HepG2 (cell line): ENCODE measurements around the gene POMP. TPM values are rescaled to one million over a fixed set of nuclear protein-coding genes. Genes with fewer than 3 reads are reported as not detected.

Experiments used
- ATAC-seq: fragments of 200-7000 bp; cut with Tn5 transposase; 3 replicates; pipeline ENCODE4 v1.9.1; 2020; ENCODE audit warnings: mild to moderate bottlenecking, moderate library complexity
- BruUV-seq: library from RNA; stranded (reverse); fragments of 400-500 nt; replicated peaks from 2 replicates; lab custom pipeline; 2021; lab: Mats Ljungman, UMichigan
- CTCF ChIA-PET: fragments of 300-600 bp; formaldehyde crosslinking; extraction: SDS; loops from one replicate; lab custom pipeline; 2021; ENCODE audit warnings: low total read pairs, inconsistent platforms, low intra/inter-chr PET ratio; lab: Yijun Ruan, JAX
- POLR2A ChIA-PET: fragments of 350-600 bp; sonication (Branson Sonifier 250); formaldehyde crosslinking; loops from one replicate; lab custom pipeline; 2020; ENCODE audit warnings: antibody characterized with exemption, inconsistent platforms; lab: Yijun Ruan, JAX
- DNase-seq: peaks from one replicate; pipeline ENCODE4 v3.0.0-alpha.2; 2015; ENCODE audit warnings: low spot score
- FAIRE-seq: peaks from 3 replicates; lab custom pipeline; 2011; peaks lifted over from hg19 to GRCh38; lab: Jason Lieb, UNC
- H2AFZ ChIP-seq: one replicate; pipeline ENCODE4 v1.6.1; 2011; ENCODE audit warnings: low read length, inconsistent platforms
- H3K27ac ChIP-seq: fragments of 300-600 bp; 3 replicates; pipeline ENCODE4 v1.8.0; 2011; ENCODE audit warnings: mixed run types, mild to moderate bottlenecking, mixed read lengths, low read length, inconsistent platforms; ENCODE audit not compliant: insufficient read depth; ENCODE audit errors: extremely low read length
- H3K27me3 ChIP-seq, 2 experiments: fragments of 200-600 bp in 1 of 2; 2 replicates in 1 of 2; 3 replicates in 1 of 2; pipeline versions ENCODE4 v1.6.0 to v1.8.0; 2011; ENCODE audit warnings: low read length in 2 of 2, mild to moderate bottlenecking in 2 of 2, moderate library complexity in 2 of 2, inconsistent platforms in 1 of 2; ENCODE audit not compliant: insufficient read depth in 2 of 2, control insufficient read depth in 1 of 2
- H3K36me3 ChIP-seq, 2 experiments: fragments of 200-600 bp in 1 of 2; replicated peaks in 1 of 2; 2 replicates in 1 of 2; 3 replicates in 1 of 2; pipeline versions ENCODE4 v1.5.1 to v1.8.0; 2011; ENCODE audit warnings: low read length in 2 of 2, inconsistent platforms in 1 of 2; ENCODE audit not compliant: insufficient read depth in 2 of 2, control insufficient read depth in 1 of 2
- H3K4me1 ChIP-seq: 2 replicates; pipeline ENCODE4 v1.5.1; 2012; ENCODE audit warnings: low read length, inconsistent platforms; ENCODE audit not compliant: insufficient read depth
- H3K4me2 ChIP-seq: 2 replicates; pipeline ENCODE4 v1.6.0; 2011; ENCODE audit warnings: low read depth, low read length, inconsistent platforms
- H3K4me3 ChIP-seq, 3 experiments: fragments of 200-600 bp in 1 of 3; sonication (generic), shearing (Covaris generic) in 1 of 3; replicated peaks in 1 of 3; 2 replicates each; pipeline ENCODE4 v1.5.1; 2011 to 2016; ENCODE audit warnings: low read length in 3 of 3, inconsistent platforms in 2 of 3, low read depth in 2 of 3, mild to moderate bottlenecking in 2 of 3, control low read depth in 1 of 3, mixed read lengths in 1 of 3; ENCODE audit not compliant: insufficient read depth in 1 of 3
- H3K79me2 ChIP-seq: one replicate; pipeline ENCODE4 v1.6.1; 2011; ENCODE audit warnings: low read length, inconsistent platforms; ENCODE audit not compliant: insufficient read depth
- H3K9ac ChIP-seq: 2 replicates; pipeline ENCODE4 v1.6.0; 2011; ENCODE audit warnings: mild to moderate bottlenecking, low read depth, low read length, inconsistent platforms; ENCODE audit not compliant: insufficient read depth
- H3K9me3 ChIP-seq: 2 replicates; pipeline ENCODE4 v1.5.1; 2012; ENCODE audit warnings: mild to moderate bottlenecking, low read length
- H4K20me1 ChIP-seq: 2 replicates; pipeline ENCODE4 v1.6.0; 2011; ENCODE audit warnings: inconsistent platforms, mild to moderate bottlenecking, low read length, moderate library complexity; ENCODE audit not compliant: insufficient read depth
- AKNA ChIP-seq: sonication (generic); formaldehyde crosslinking; IDR thresholded peaks from 2 replicates; pipeline ENCODE4 v1.4.0; 2020; ENCODE audit warnings: missing genetic modification reagents, borderline replicate concordance
- ARNT2 ChIP-seq: sonication (generic); formaldehyde crosslinking; IDR thresholded peaks from 2 replicates; pipeline ENCODE4 v1.8.0; 2022; ENCODE audit warnings: mild to moderate bottlenecking, low read depth, missing genetic modification reagents, moderate library complexity
- ESRRA ChIP-seq: sonication (generic); formaldehyde crosslinking; IDR thresholded peaks from 2 replicates; pipeline ENCODE4 v1.5.1; 2020; ENCODE audit warnings: mild to moderate bottlenecking, low read depth, missing genetic modification reagents
- FOXA1 ChIP-seq, 2 experiments: fragments of 450-650 bp in 1 of 2; sonication (generic) in 1 of 2; formaldehyde crosslinking in 1 of 2; IDR thresholded peaks; 2 replicates each; pipeline versions ENCODE4 v1.4.0 to v1.6.1; 2016 to 2020; ENCODE audit warnings: missing genetic modification reagents in 1 of 2
- IRF2 ChIP-seq: IDR thresholded peaks from 2 replicates; pipeline ENCODE4 v1.6.1; 2018; ENCODE audit warnings: missing genetic modification reagents, missing compliant biosample characterization
- KLF12 ChIP-seq: sonication (generic); formaldehyde crosslinking; IDR thresholded peaks from 2 replicates; pipeline ENCODE4 v1.4.0; 2020; ENCODE audit warnings: missing genetic modification reagents, borderline replicate concordance
- MATR3 ChIP-seq: sonication (generic); formaldehyde crosslinking; IDR thresholded peaks from 2 replicates; pipeline ENCODE4 v1.4.0; 2020; ENCODE audit warnings: missing genetic modification reagents
- NCOA1 ChIP-seq: sonication (generic); formaldehyde crosslinking; IDR thresholded peaks from 2 replicates; pipeline ENCODE4 v1.9.0; 2021; ENCODE audit warnings: missing genetic modification reagents
- PHF21A ChIP-seq: sonication (generic); formaldehyde crosslinking; IDR thresholded peaks from 2 replicates; pipeline ENCODE4 v1.5.0; 2020; ENCODE audit warnings: mild to moderate bottlenecking, missing genetic modification reagents
- PITX1 ChIP-seq: sonication (generic); formaldehyde crosslinking; IDR thresholded peaks from 2 replicates; pipeline ENCODE4 v1.5.1; 2020; ENCODE audit warnings: mild to moderate bottlenecking, missing genetic modification reagents
- PPARG ChIP-seq: conservative IDR thresholded peaks from 2 replicates; pipeline ENCODE4 v1.6.1; 2016; ENCODE audit warnings: missing biosample characterization, missing genetic modification reagents
- ZNF225 ChIP-seq: sonication (generic); formaldehyde crosslinking; IDR thresholded peaks from 2 replicates; pipeline ENCODE4 v1.4.0; 2020; ENCODE audit warnings: mild to moderate bottlenecking, missing genetic modification reagents
- ZNF503 ChIP-seq: sonication (generic); formaldehyde crosslinking; IDR thresholded peaks from 2 replicates; pipeline ENCODE4 v1.4.0; 2020; ENCODE audit warnings: missing genetic modification reagents
- ZNF773 ChIP-seq: sonication (generic); formaldehyde crosslinking; IDR thresholded peaks from 2 replicates; pipeline ENCODE4 v1.4.0; 2020; ENCODE audit warnings: missing genetic modification reagents, borderline replicate concordance
- ZNF788 ChIP-seq: sonication (generic); formaldehyde crosslinking; IDR thresholded peaks from 2 replicates; pipeline ENCODE4 v1.5.0; 2020; ENCODE audit warnings: mild to moderate bottlenecking, missing genetic modification reagents, borderline replicate concordance
- WGBS: methylation state at CpG from one replicate; pipeline ENCODE4 v1.1.6; 2017; ENCODE audit warnings: low lambda C conversion rate; 5-methylcytosine and 5-hydroxymethylcytosine counted together
- in situ Hi-C: cut with HindIII; loops from 2 replicates; pipeline ENCODE4 v1.10.0; 2017; ENCODE audit warnings: low pct_unique_long_range_greater_than_20kb; ENCODE audit not compliant: extremely low pct_ligation_motif_present
- intact Hi-C: fragments of 100-400 bp; cut with micrococcal nuclease; formaldehyde crosslinking; loops from one replicate; pipeline ENCODE4 v1.10.0; 2022; ENCODE audit not compliant: unreplicated experiment
- polyA plus RNA-seq, 8 experiments: library from polyadenylated mRNA; depleted of rRNA in 3 of 8; stranded (reverse) in 7 of 8; unstranded in 1 of 8; fragments of >200 nt; fragmentation: Illumina TruSeq in 4 of 8; extraction: Trizol in 4 of 8; gene quantifications; 2 replicates each; pipeline versions ENCODE4 v1.2.1 to v1.2.3, GENCODE V29; 2011 to 2016; ENCODE audit warnings: low read depth in 4 of 8, missing spikeins in 1 of 8, mixed read lengths in 1 of 8; ENCODE audit not compliant: insufficient read depth in 1 of 8
- total RNA-seq, 5 experiments: library from RNA; depleted of rRNA; stranded (reverse); fragments of >200 nt; fragmentation: Illumina TruSeq; extraction: Trizol; gene quantifications; 2 replicates each; pipeline ENCODE4 v1.2.3, GENCODE V29; 2016; ENCODE audit warnings: low read depth in 1 of 5
- TF ChIP-seq, protein P1 (sequence below): sonication (generic); formaldehyde crosslinking; IDR thresholded peaks from 2 replicates; pipeline ENCODE4 v1.8.0; 2022; ENCODE audit warnings: mild to moderate bottlenecking, missing genetic modification reagents, moderate library complexity
- TF ChIP-seq, protein P2 (sequence below): IDR thresholded peaks from 2 replicates; pipeline ENCODE4 v1.6.1; 2016

Gene POMP
- total and polyA plus RNA-seq, 2 of the 13 experiments (the other 11 are each of a cell fraction or from before 2014, with no cell fraction given) = 30.6 to 118 TPM

DNA sequence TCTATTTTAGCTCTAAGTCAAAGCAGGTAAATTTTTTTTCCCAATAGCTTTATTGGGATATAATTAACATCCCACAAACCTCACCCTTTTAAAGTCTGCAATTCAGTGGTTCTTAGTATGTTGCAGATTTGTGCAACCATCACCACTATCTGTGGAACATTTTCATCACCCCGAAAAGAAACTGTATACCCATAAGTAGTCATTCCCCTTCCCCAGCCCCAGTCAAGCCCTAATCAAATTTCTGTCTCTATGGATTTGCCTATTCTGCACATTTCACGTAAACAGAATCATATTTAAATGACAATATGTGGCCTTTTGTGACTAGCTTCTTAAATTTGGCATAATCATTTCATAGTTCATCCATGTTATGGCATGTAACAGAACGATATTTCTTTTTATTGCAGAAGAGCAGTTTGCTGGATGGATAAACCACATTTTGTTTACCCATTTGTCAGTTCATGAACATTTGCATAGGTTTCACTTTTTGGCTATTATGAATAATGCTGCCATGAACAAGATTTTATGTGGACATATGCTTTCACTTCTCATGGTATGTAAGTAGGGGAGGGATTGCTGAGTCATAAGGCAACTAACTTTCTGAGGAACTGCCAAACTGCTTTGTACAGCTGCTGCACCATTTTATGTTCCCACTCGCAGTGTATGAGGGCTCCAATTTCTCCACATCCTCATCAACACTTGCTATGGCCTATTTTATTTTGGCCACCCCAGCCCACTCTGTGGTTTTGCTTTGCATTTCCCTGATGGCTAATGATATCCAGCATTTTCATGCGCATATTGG is 48.9 kb downstream of the POMP start:
- no peaks in the 10 kb centered on the region for H4K20me1 ChIP-seq
- H3K4me1 ChIP-seq = no peaks in the 10 kb centered on the region
- no peak for ATAC-seq
- H3K4me3 ChIP-seq = no peak overlapping the region
- ChIA-PET POLR2A (no interaction called here), CTCF (no interaction called here)
- intact Hi-C loops (no loop called here), in situ Hi-C loops (no loop called here)
- FAIRE-seq = no peak
- H3K4me2 ChIP-seq = no peak overlapping the region
- no peaks in the 10 kb centered on the region for H3K9me3 ChIP-seq
- H3K27me3 ChIP-seq = no peaks in the 10 kb centered on the region
- no peaks in the 10 kb centered on the region for H3K36me3 ChIP-seq
- no peaks in the 10 kb centered on the region for H3K79me2 ChIP-seq
- WGBS = 25% methylated on average over 5 of the region's 5 CpGs
- BruUV-seq = no TSS peak
- no peak for DNase-seq
- H3K27ac ChIP-seq = no peak overlapping the region
- H2AFZ ChIP-seq = no peak overlapping the region
- H3K9ac ChIP-seq = no peak overlapping the region
- TF ChIP-seq ESRRA (CRISPR knock-in tag) (no peak), ZNF788 (CRISPR knock-in tag) (no peak), PHF21A (CRISPR knock-in tag) (no peak), MATR3 (CRISPR knock-in tag) (no peak), AKNA (CRISPR knock-in tag) (no peak), PPARG (CRISPR knock-in tag) (no peak), IRF2 (CRISPR knock-in tag) (no peak), ZNF773 (CRISPR knock-in tag) (no peak), PITX1 (no peak), NCOA1 (CRISPR knock-in tag) (no peak), FOXA1 (IDR thresholded peaks at IDR 0.05) (no peak), FOXA1 (CRISPR knock-in tag; IDR thresholded peaks at IDR 0.05) (no peak), KLF12 (no peak), ZNF225 (CRISPR knock-in tag) (no peak), ZNF503 (CRISPR knock-in tag) (no peak), ARNT2 (CRISPR knock-in tag) (no peak)
- TF ChIP-seq, protein P1, sequence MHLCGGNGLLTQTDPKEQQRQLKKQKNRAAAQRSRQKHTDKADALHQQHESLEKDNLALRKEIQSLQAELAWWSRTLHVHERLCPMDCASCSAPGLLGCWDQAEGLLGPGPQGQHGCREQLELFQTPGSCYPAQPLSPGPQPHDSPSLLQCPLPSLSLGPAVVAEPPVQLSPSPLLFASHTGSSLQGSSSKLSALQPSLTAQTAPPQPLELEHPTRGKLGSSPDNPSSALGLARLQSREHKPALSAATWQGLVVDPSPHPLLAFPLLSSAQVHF = no peak
- TF ChIP-seq, protein P2, sequence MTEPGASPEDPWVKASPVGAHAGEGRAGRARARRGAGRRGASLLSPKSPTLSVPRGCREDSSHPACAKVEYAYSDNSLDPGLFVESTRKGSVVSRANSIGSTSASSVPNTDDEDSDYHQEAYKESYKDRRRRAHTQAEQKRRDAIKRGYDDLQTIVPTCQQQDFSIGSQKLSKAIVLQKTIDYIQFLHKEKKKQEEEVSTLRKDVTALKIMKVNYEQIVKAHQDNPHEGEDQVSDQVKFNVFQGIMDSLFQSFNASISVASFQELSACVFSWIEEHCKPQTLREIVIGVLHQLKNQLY = no peak
